ENCODE measurements around the gene KANSL1.

GRCh38 chr17:46002973-46003316, 190.3 kb downstream of the KANSL1 start:
- TF ChIP-seq CTCF (IDR thresholded peaks at IDR 0.05) (no peak), PRDM15 (CRISPR knock-in tag; IDR thresholded peaks at IDR 0.05) (no peak), SP1 (CRISPR knock-in tag; conservative IDR thresholded peaks at IDR 0.05) (no peak), ZNF423 (CRISPR knock-in tag; IDR thresholded peaks at IDR 0.05) (no peak)

All from WTC11 (cell line).